Esophagus squamous epithelium (tissue), 5 donors: ENCODE measurements around the gene SMYD3. TPM values are rescaled to one million over a fixed set of nuclear protein-coding genes. Genes with fewer than 3 reads are reported as not detected.

Experiments
- DNase-seq: peaks from one replicate; lab custom pipeline; 2025; lab: John Stamatoyannopoulos, UW
- H3K27ac ChIP-seq, 4 donors: fragments of 200-600 bp; sonication (generic); one replicate each; pipeline ENCODE4 v1.5.1; 2016 to 2019; ENCODE audit warnings: mild to moderate bottlenecking in 1 of 4
- H3K27me3 ChIP-seq, 4 donors: fragments of 200-600 bp; sonication (generic); 1 replicate in 3 of 4; 2 replicates in 1 of 4; pipeline versions ENCODE4 v1.5.1 to v1.6.0; 2017 to 2021; ENCODE audit warnings: antibody characterized with exemption in 1 of 4
- H3K36me3 ChIP-seq, 3 donors: fragments of 200-600 bp; sonication (generic); one replicate each; pipeline ENCODE4 v1.5.1; 2016 to 2019
- H3K4me1 ChIP-seq, 3 donors: fragments of 200-600 bp; sonication (generic); one replicate each; pipeline ENCODE4 v1.5.1; 2017 to 2019
- H3K4me3 ChIP-seq, 4 donors: fragments of 200-600 bp; sonication (generic); 1 replicate in 3 of 4; 2 replicates in 1 of 4; pipeline ENCODE4 v1.5.1; 2016 to 2019; ENCODE audit warnings: mild to moderate bottlenecking in 2 of 4, moderate library complexity in 1 of 4
- H3K9me3 ChIP-seq, 3 donors: fragments of 200-600 bp; sonication (generic); one replicate each; pipeline ENCODE4 v1.5.1; 2016 to 2019
- CTCF ChIP-seq, 6 experiments: fragments of 450-650 bp in 4 of 6; fragments of 200-600 bp in 2 of 6; sonication (generic) in 2 of 6; IDR thresholded peaks; one replicate each; pipeline ENCODE4 v1.5.1; 2016 to 2019; ENCODE audit warnings: antibody characterized with exemption in 6 of 6, mild to moderate bottlenecking in 4 of 6, moderate library complexity in 4 of 6
- POLR2A ChIP-seq, 4 donors: fragments of 450-650 bp; IDR thresholded peaks; one replicate each; pipeline ENCODE4 v1.6.1; 2017; ENCODE audit warnings: antibody characterized with exemption in 4 of 4, mild to moderate bottlenecking in 4 of 4, moderate library complexity in 3 of 4
- WGBS, 2 donors: methylation state at CpG; one replicate each; pipeline ENCODE4 v1.1.5; 2018; 5-methylcytosine and 5-hydroxymethylcytosine counted together
- intact Hi-C: fragments of 100-400 bp; cut with DNase I; formaldehyde crosslinking; loops from one replicate; pipeline ENCODE4 v1.15.0; 2022
- total RNA-seq, 4 donors: library from RNA; depleted of rRNA; stranded (reverse); fragments of >200 nt; gene quantifications; one replicate each; pipeline ENCODE4 v1.1.0, GENCODE V29; 2016
- donor health status: DM: yes; HTN: yes; CAD: no.

SMYD3 gene
- total RNA-seq, 4 donors from 2014 or later, result 8.4 to 15.8 (median 11.5) TPM

- no peaks in the 10 kb centered on the region for H3K9me3 ChIP-seq
- no peak overlapping the region for H3K27ac ChIP-seq
- H3K4me3 ChIP-seq, result no peak overlapping the region
- H3K36me3 ChIP-seq, result no peaks in the 10 kb centered on the region
- H3K4me1 ChIP-seq, result peaks cover 0 to 12% (median 7%) of the 10 kb centered on the region in 3 donors
- intact Hi-C loops, result no loop called here
- TF ChIP-seq CTCF (IDR thresholded peaks at IDR 0.05) (no peak), POLR2A (IDR thresholded peaks at IDR 0.05) (no peak)
- H3K27me3 ChIP-seq, result no peaks in the 10 kb centered on the region
- no peak for DNase-seq
- 79 to 80% methylated on average over 6 of the region's 6 CpGs for WGBS, 2 donors
These were observed 516.6 kb downstream of the SMYD3 start for GRCh38 chr1:245990315-245991022.

GRCh38 chr1:245988393-245989078 lies 518.5 kb downstream of the SMYD3 start:
- TF ChIP-seq POLR2A (IDR thresholded peaks at IDR 0.05) (no peak), CTCF (IDR thresholded peaks at IDR 0.05) (no peak)
- no peak overlapping the region for H3K27ac ChIP-seq
- intact Hi-C loops, result no loop called here
- WGBS, 2 donors, result 81 to 94% methylated on average over 8 to 9 of the region's 9 CpGs
- H3K36me3 ChIP-seq, result no peaks in the 10 kb centered on the region
- peaks cover 0 to 12% (median 7%) of the 10 kb centered on the region in 3 donors for H3K4me1 ChIP-seq
- H3K4me3 ChIP-seq, result no peak overlapping the region
- H3K9me3 ChIP-seq, result no peaks in the 10 kb centered on the region
- H3K27me3 ChIP-seq, result no peaks in the 10 kb centered on the region
- no peak for DNase-seq

GRCh38 chr1:245987997-245988392 lies 519.1 kb downstream of the SMYD3 start:
- no peak for TF ChIP-seq POLR2A (IDR thresholded peaks at IDR 0.05)
- intact Hi-C loops, result no loop called here

DNA sequence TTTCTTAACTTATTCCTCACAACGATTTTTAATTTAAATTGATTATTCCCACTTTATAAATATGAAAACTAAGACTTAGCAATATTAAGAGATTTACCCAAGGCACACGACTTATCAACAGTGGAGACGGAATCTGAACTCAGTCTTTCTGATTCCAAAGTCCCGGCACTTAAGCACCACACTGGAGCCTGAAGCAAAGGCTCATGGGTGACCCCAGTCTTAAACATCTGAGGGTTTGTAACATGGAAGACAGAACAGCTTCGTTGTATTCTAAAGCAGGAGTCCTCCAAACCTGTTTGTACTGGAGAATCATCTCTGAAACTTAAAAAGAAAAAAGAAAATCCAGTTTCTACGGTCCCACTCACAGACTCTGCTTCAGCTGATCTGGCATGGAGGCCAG lies 519.5 kb downstream of the SMYD3 start:
- TF ChIP-seq CTCF (IDR thresholded peaks at IDR 0.05) (no peak), POLR2A (IDR thresholded peaks at IDR 0.05) (no peak)
- intact Hi-C loops, result no loop called here

More at GRCh38 chr1:245987997-245988392, 519.1 kb downstream of the SMYD3 start:
- H3K27me3 ChIP-seq, result no peaks in the 10 kb centered on the region
- H3K4me1 ChIP-seq, result peaks cover 0 to 12% (median 7%) of the 10 kb centered on the region in 3 donors
- no peak for DNase-seq
- no peaks in the 10 kb centered on the region for H3K36me3 ChIP-seq
- no peaks in the 10 kb centered on the region for H3K9me3 ChIP-seq
- WGBS, 2 donors, result 93% methylated on average over 6 of the region's 6 CpGs; no CpG with 5 or more reads in 1 of the 2 donors
- no peak overlapping the region for H3K27ac ChIP-seq
- H3K4me3 ChIP-seq, result no peak overlapping the region

GRCh38 chr1:245987219-245987545 lies 519.9 kb downstream of the SMYD3 start:
- H3K4me1 ChIP-seq, result peaks cover 0 to 12% (median 7%) of the 10 kb centered on the region in 3 donors
- intact Hi-C loops, result no loop called here
- H3K9me3 ChIP-seq, result no peaks in the 10 kb centered on the region
- DNase-seq, result no peak
- no peak overlapping the region for H3K4me3 ChIP-seq
- H3K27ac ChIP-seq, result no peak overlapping the region
- H3K27me3 ChIP-seq, result no peaks in the 10 kb centered on the region
- H3K36me3 ChIP-seq, result no peaks in the 10 kb centered on the region
- WGBS, 2 donors, result 45 to 49% methylated on average over 2 of the region's 2 CpGs
- no peak for TF ChIP-seq POLR2A (IDR thresholded peaks at IDR 0.05)
- TF ChIP-seq CTCF (IDR thresholded peaks at IDR 0.05), result no peak

More for the DNA sequence above, 519.5 kb downstream of the SMYD3 start:
- Histone ChIP-seq H3K36me3 (no peaks in the 10 kb centered on the region), H3K4me1 (peaks cover 0 to 12% (median 7%) of the 10 kb centered on the region in 3 donors), H3K27ac (no peak overlapping the region), H3K4me3 (no peak overlapping the region), H3K27me3 (no peaks in the 10 kb centered on the region), H3K9me3 (no peaks in the 10 kb centered on the region)
- WGBS, 2 donors, result 86% methylated on average over 6 of the region's 6 CpGs
- no peak for DNase-seq
